H1 (cell line): Measurements from ENCODE around the gene RHOU. TPM values are rescaled to one million over a fixed set of nuclear protein-coding genes. Genes with fewer than 3 reads are reported as not detected.

Experiments used
- CTCF ChIA-PET: fragments of 300-600 bp; sonication (Branson Sonifier 250); formaldehyde crosslinking; loops from one replicate; lab custom pipeline; 2021; ENCODE audit not compliant: partially characterized antibody; lab: Charles Lee
- POLR2A ChIA-PET: fragments of 300-600 bp; sonication (Branson Sonifier 250); formaldehyde crosslinking; loops from one replicate; lab custom pipeline; 2021; ENCODE audit warnings: inconsistent platforms; ENCODE audit not compliant: partially characterized antibody; lab: Charles Lee
- DNase-seq, 2 experiments: peaks; one replicate each; pipeline versions ENCODE4 v3.0.0 to v3.0.0-alpha.2; 2010 to 2022; ENCODE audit warnings: low spot score in 2 of 2, low read depth in 1 of 2, mixed read lengths in 1 of 2
- FAIRE-seq: peaks from 2 replicates; lab custom pipeline; 2011; peaks lifted over from hg19 to GRCh38; lab: Jason Lieb, UNC
- H2AFZ ChIP-seq: 2 replicates; pipeline ENCODE4 v1.8.1; 2012; ENCODE audit warnings: low read length, inconsistent platforms
- H2AK5ac ChIP-seq: 2 replicates; pipeline ENCODE4 v1.6.1; 2013; ENCODE audit warnings: low read depth, low read length
- H2BK120ac ChIP-seq: replicated peaks from 2 replicates; pipeline ENCODE3; 2013; ENCODE audit warnings: low read depth, low read length, inconsistent platforms
- H2BK12ac ChIP-seq: 2 replicates; pipeline ENCODE4 v1.6.1; 2013; ENCODE audit warnings: low read depth, low read length
- H2BK15ac ChIP-seq: 2 replicates; pipeline ENCODE4 v1.6.1; 2013; ENCODE audit warnings: low read length
- H2BK20ac ChIP-seq: 2 replicates; pipeline ENCODE4 v1.6.1; 2013; ENCODE audit warnings: low read length
- H2BK5ac ChIP-seq: 2 replicates; pipeline ENCODE4 v1.6.1; 2013; ENCODE audit warnings: low read depth, low read length
- H3K14ac ChIP-seq: 2 replicates; pipeline ENCODE4 v1.6.1; 2013; ENCODE audit warnings: inconsistent platforms; ENCODE audit not compliant: insufficient read length
- H3K18ac ChIP-seq: 2 replicates; pipeline ENCODE4 v1.6.1; 2013; ENCODE audit warnings: low read length; ENCODE audit errors: extremely low read depth
- H3K23ac ChIP-seq: 2 replicates; pipeline ENCODE4 v1.6.1; 2013; ENCODE audit warnings: inconsistent platforms; ENCODE audit not compliant: insufficient read length
- H3K23me2 ChIP-seq: 2 replicates; pipeline ENCODE4 v1.6.1; 2013; ENCODE audit warnings: low read depth, low read length
- H3K27ac ChIP-seq: 2 replicates; pipeline ENCODE4 v1.6.1; 2011; ENCODE audit warnings: low read depth, low read length, inconsistent platforms
- H3K27me3 ChIP-seq, 4 experiments: replicated peaks in 1 of 4; 1 replicate in 1 of 4; 2 replicates in 3 of 4; pipeline versions ENCODE4 v1.6.1 to v1.8.1; 2011 to 2013; ENCODE audit warnings: low read length in 3 of 4, mild to moderate bottlenecking in 3 of 4, inconsistent platforms in 2 of 4, mixed read lengths in 2 of 4, moderate library complexity in 1 of 4; ENCODE audit not compliant: control insufficient read depth in 3 of 4, insufficient read depth in 3 of 4; ENCODE audit errors: extremely low read depth in 1 of 4
- H3K36me3 ChIP-seq, 4 experiments: 2 replicates each; pipeline versions ENCODE4 v1.6.1 to v1.8.1; 2011 to 2013; ENCODE audit warnings: mild to moderate bottlenecking in 4 of 4, low read length in 3 of 4, moderate library complexity in 2 of 4, control low read depth in 1 of 4, inconsistent platforms in 1 of 4; ENCODE audit not compliant: insufficient read depth in 4 of 4, control insufficient read depth in 2 of 4
- H3K4ac ChIP-seq: replicated peaks from 2 replicates; pipeline ENCODE3; 2013; ENCODE audit warnings: low read length, low read depth, mixed read lengths, inconsistent platforms; ENCODE audit not compliant: insufficient read length
- H3K4me1 ChIP-seq, 4 experiments: replicated peaks in 1 of 4; 1 replicate in 1 of 4; 2 replicates in 3 of 4; pipeline versions ENCODE4 v1.6.1 to v1.8.1; 2011 to 2013; ENCODE audit warnings: low read length in 3 of 4, inconsistent platforms in 2 of 4, mixed read lengths in 1 of 4; ENCODE audit not compliant: insufficient read depth in 4 of 4, control insufficient read depth in 3 of 4
- H3K4me2 ChIP-seq, 2 experiments: 2 replicates each; pipeline versions ENCODE4 v1.6.1 to v1.8.1; 2011 to 2013; ENCODE audit warnings: low read depth in 2 of 2, low read length in 2 of 2, control low read depth in 1 of 2, inconsistent platforms in 1 of 2, mild to moderate bottlenecking in 1 of 2; ENCODE audit not compliant: insufficient read depth in 1 of 2
- H3K4me3 ChIP-seq, 4 experiments: fragments of 200-600, 300-600 bp in 1 of 4; sonication (generic), shearing (Covaris generic), sonication (Bioruptor Twin) in 1 of 4; 2 replicates each; pipeline versions ENCODE4 v1.5.1 to v1.8.1; 2011 to 2016; ENCODE audit warnings: low read length in 4 of 4, low read depth in 3 of 4, control low read depth in 2 of 4, inconsistent platforms in 2 of 4, mild to moderate bottlenecking in 2 of 4, mixed read lengths in 1 of 4, moderate library complexity in 1 of 4; ENCODE audit not compliant: insufficient read depth in 2 of 4; ENCODE audit errors: extremely low read depth in 1 of 4
- H3K56ac ChIP-seq: replicated peaks from 2 replicates; pipeline ENCODE3; 2013; ENCODE audit warnings: low read depth, mild to moderate bottlenecking, mixed read lengths, low read length, inconsistent platforms; ENCODE audit not compliant: insufficient read length
- H3K79me1 ChIP-seq: 2 replicates; pipeline ENCODE4 v1.6.1; 2013; ENCODE audit warnings: low read depth, low read length, control low read depth
- H3K79me2 ChIP-seq, 2 experiments: 2 replicates each; pipeline versions ENCODE4 v1.6.1 to v1.8.1; 2012 to 2013; ENCODE audit warnings: low read length in 2 of 2, mild to moderate bottlenecking in 2 of 2, inconsistent platforms in 1 of 2; ENCODE audit not compliant: insufficient read depth in 2 of 2, control insufficient read depth in 1 of 2
- H3K9ac ChIP-seq, 4 experiments: replicated peaks in 1 of 4; 1 replicate in 1 of 4; 2 replicates in 3 of 4; pipeline versions ENCODE4 v1.6.1 to v1.8.1; 2011 to 2013; ENCODE audit warnings: low read depth in 3 of 4, low read length in 3 of 4, control low read depth in 2 of 4, mild to moderate bottlenecking in 2 of 4, moderate library complexity in 2 of 4, inconsistent platforms in 1 of 4; ENCODE audit errors: extremely low read depth in 1 of 4
- H3K9me3 ChIP-seq, 2 experiments: 2 replicates each; pipeline versions ENCODE4 v1.6.1 to v1.8.1; 2012 to 2013; ENCODE audit warnings: mild to moderate bottlenecking in 2 of 2, moderate library complexity in 2 of 2, control low read depth in 1 of 2, inconsistent platforms in 1 of 2, low read depth in 1 of 2, low read length in 1 of 2, mixed read lengths in 1 of 2; ENCODE audit not compliant: insufficient read depth in 2 of 2
- H4K20me1 ChIP-seq, 2 experiments: replicated peaks in 1 of 2; 2 replicates each; pipeline versions ENCODE3 to v1.8.1; 2011 to 2013; ENCODE audit warnings: inconsistent platforms in 2 of 2, low read length in 2 of 2, mild to moderate bottlenecking in 1 of 2; ENCODE audit not compliant: insufficient read depth in 2 of 2, control insufficient read depth in 1 of 2
- H4K5ac ChIP-seq: 2 replicates; pipeline ENCODE4 v1.6.1; 2013; ENCODE audit warnings: low read length, low read depth, mixed read lengths, inconsistent platforms; ENCODE audit not compliant: insufficient read length
- H4K8ac ChIP-seq: 2 replicates; pipeline ENCODE4 v1.8.0; 2013; ENCODE audit warnings: mild to moderate bottlenecking, moderate library complexity, low read length, inconsistent platforms; ENCODE audit not compliant: insufficient read depth; ENCODE audit errors: extremely low read depth
- H4K91ac ChIP-seq: replicated peaks from 2 replicates; pipeline ENCODE3; 2013; ENCODE audit warnings: low read length, mixed read lengths, inconsistent platforms; ENCODE audit not compliant: insufficient read length
- CBX5 ChIP-seq: fragments of 300-800, 300-1000 bp; sonication (generic); IDR thresholded peaks from 2 replicates; pipeline ENCODE4 v1.7.1; 2016; ENCODE audit warnings: antibody characterized with exemption, low read length, low read depth
- CREB1 ChIP-seq: IDR thresholded peaks from 2 replicates; pipeline ENCODE4 v1.6.1; 2012; ENCODE audit warnings: inconsistent platforms
- KDM5A ChIP-seq: fragments of 200-600 bp; IDR thresholded peaks from 2 replicates; pipeline ENCODE4 v1.7.1; 2012; ENCODE audit warnings: mild to moderate bottlenecking, low read length, inconsistent platforms, mixed read lengths
- YY1 ChIP-seq: IDR thresholded peaks from 2 replicates; pipeline ENCODE4 v1.6.1; 2011; ENCODE audit warnings: low read depth, mild to moderate bottlenecking, low read length
- WGBS, 2 experiments: shearing (Covaris generic) in 1 of 2; methylation state at CpG; one replicate each; pipeline versions ENCODE4 v1.1.6 to v1.1.7; 2013 to 2015; ENCODE audit warnings: low lambda C conversion rate in 2 of 2, mixed read lengths in 2 of 2, inconsistent platforms in 1 of 2, low coverage in 1 of 2, missing lambda C conversion rate in 1 of 2; ENCODE audit not compliant: insufficient replicate concordance in 2 of 2, insufficient coverage in 1 of 2, insufficient read length in 1 of 2; ENCODE audit errors: extremely low coverage in 1 of 2, missing lambda C conversion rate in 1 of 2; 5-methylcytosine and 5-hydroxymethylcytosine counted together
- polyA plus RNA-seq, 7 experiments: library from polyadenylated mRNA; depleted of rRNA in 3 of 7; stranded (reverse) in 5 of 7; unstranded in 2 of 7; fragments of >200 nt in 5 of 7; fragments of 200-250 nt in 2 of 7; gene quantifications; 1 replicate in 5 of 7; 2 replicates in 1 of 7; 4 replicates in 1 of 7; pipeline versions ENCODE4 v1.2.1 to v1.2.3, GENCODE V29; 2011 to 2013; ENCODE audit warnings: missing spikeins in 2 of 7, mixed read lengths in 2 of 7
- total RNA-seq: library from RNA; stranded (reverse); fragmentation: NEBNext Ultra II Directional; extraction: Animal tissue kit (Norgen Biotek cat#: 25700); gene quantifications from 2 replicates; pipeline ENCODE4 v1.2.1, GENCODE V29; 2021
- TF ChIP-seq, protein P1 (sequence below): IDR thresholded peaks from 2 replicates; pipeline ENCODE4 v1.6.1; 2012; ENCODE audit warnings: inconsistent platforms
- TF ChIP-seq, protein P2 (sequence below): IDR thresholded peaks from 2 replicates; pipeline ENCODE4 v1.6.1; 2011; ENCODE audit warnings: low read length, improper control_type of control experiment

Gene RHOU
- total and polyA plus RNA-seq, 2 of the 8 experiments (the other 6 are each of a cell fraction or from before 2014, with no cell fraction given), result 3.0 to 3.4 TPM

DNA sequence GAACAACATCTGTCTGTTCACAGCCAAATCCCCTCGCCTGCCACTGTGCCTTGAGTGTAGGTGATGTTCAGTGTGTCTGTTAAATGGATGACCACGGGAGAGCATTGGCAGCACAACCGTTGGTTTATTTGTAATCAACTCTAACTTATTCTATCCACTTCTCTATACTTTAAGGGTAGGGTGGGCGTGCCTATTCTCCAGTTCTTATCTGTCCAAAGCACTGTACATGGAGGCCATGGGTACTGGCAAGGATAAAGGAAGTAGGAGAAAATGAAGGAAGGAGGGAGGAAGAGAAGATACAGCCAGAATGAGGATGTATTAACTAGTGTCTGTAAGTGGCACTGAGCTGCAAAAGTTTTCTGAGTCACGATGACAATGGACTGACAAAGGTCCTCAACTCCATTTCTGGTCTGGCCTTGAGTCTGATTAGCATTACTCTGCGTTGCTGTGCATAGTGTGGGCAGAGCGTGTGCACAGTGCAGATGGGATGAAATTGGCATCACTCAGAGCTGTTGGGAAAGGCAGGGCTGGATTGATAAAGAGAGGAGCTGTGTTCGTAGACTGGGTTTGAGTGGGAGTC, 7.1 kb downstream of the RHOU start:
- H3K4ac ChIP-seq, result no peak overlapping the region
- no peak overlapping the region for H3K23ac ChIP-seq
- H3K79me1 ChIP-seq, result peaks cover 2% of the 10 kb centered on the region; the same call in 1 of the 2 replicates
- ChIA-PET POLR2A (no interaction called here), CTCF (interaction anchor here (0.8 to 1.5 kb wide), 7 partner anchors 9 to 512 kb away, joined by 3 to 4 read pairs (median 3); no protein-coding TSS in a partner anchor)
- peaks cover 0 to 17% (median 8%) of the 10 kb centered on the region in 4 experiments; a peak in 4 of 8 replicates for H3K36me3 ChIP-seq
- H2BK120ac ChIP-seq, result no peak overlapping the region
- 91% methylated on average over 8 of the region's 8 CpGs; no CpG with 5 or more reads in 1 of the 2 experiments for WGBS, 2 experiments
- no peak overlapping the region for H2BK5ac ChIP-seq
- no peak overlapping the region for H3K14ac ChIP-seq
- TF ChIP-seq, protein P1, sequence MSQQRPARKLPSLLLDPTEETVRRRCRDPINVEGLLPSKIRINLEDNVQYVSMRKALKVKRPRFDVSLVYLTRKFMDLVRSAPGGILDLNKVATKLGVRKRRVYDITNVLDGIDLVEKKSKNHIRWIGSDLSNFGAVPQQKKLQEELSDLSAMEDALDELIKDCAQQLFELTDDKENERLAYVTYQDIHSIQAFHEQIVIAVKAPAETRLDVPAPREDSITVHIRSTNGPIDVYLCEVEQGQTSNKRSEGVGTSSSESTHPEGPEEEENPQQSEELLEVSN, result no peak
- TF ChIP-seq CBX5, result no peak
- TF ChIP-seq, protein P2, sequence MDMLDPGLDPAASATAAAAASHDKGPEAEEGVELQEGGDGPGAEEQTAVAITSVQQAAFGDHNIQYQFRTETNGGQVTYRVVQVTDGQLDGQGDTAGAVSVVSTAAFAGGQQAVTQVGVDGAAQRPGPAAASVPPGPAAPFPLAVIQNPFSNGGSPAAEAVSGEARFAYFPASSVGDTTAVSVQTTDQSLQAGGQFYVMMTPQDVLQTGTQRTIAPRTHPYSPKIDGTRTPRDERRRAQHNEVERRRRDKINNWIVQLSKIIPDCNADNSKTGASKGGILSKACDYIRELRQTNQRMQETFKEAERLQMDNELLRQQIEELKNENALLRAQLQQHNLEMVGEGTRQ, result no peak
- no peak for TF ChIP-seq YY1
- no peak for TF ChIP-seq KDM5A
- no peak for TF ChIP-seq CREB1
- H3K56ac ChIP-seq, result no peak overlapping the region
- H3K4me3 ChIP-seq, result no peak overlapping the region
- H4K8ac ChIP-seq, result no peak overlapping the region
- DNase-seq, result no peak
- H3K27me3 ChIP-seq, result no peaks in the 10 kb centered on the region; a peak in 1 of 7 replicates
- H3K9me3 ChIP-seq, result no peaks in the 10 kb centered on the region
- no peak overlapping the region for H4K91ac ChIP-seq
- no peak overlapping the region for H3K9ac ChIP-seq
- H4K20me1 ChIP-seq, result peaks cover 0 to 4% of the 10 kb centered on the region in 2 experiments
- no peak overlapping the region for H3K18ac ChIP-seq
- H2BK15ac ChIP-seq, result no peak overlapping the region
- no peak overlapping the region for H2BK20ac ChIP-seq
- no peak for FAIRE-seq
- no peak overlapping the region for H4K5ac ChIP-seq
- no peak overlapping the region for H2BK12ac ChIP-seq
- no peak overlapping the region for H2AK5ac ChIP-seq
- no peaks in the 10 kb centered on the region; a peak in 1 of 4 replicates for H3K79me2 ChIP-seq
- no peak overlapping the region for H3K27ac ChIP-seq
- no peaks in the 10 kb centered on the region for H3K23me2 ChIP-seq
- no peak overlapping the region for H3K4me2 ChIP-seq
- H3K4me1 ChIP-seq, result peaks cover 0 to 3% (median 1%) of the 10 kb centered on the region in 4 experiments; a peak in 3 of 7 replicates
- no peak overlapping the region for H2AFZ ChIP-seq
